H1 (cell line): ENCODE data around the gene EXOSC7. TPM values are rescaled to one million over a fixed set of nuclear protein-coding genes. Genes with fewer than 3 reads are reported as not detected.

Source experiments
- CTCF ChIA-PET: fragments of 300-600 bp; sonication (Branson Sonifier 250); formaldehyde crosslinking; loops from one replicate; lab custom pipeline; 2021; ENCODE audit not compliant: partially characterized antibody; lab: Charles Lee
- POLR2A ChIA-PET: fragments of 300-600 bp; sonication (Branson Sonifier 250); formaldehyde crosslinking; loops from one replicate; lab custom pipeline; 2021; ENCODE audit warnings: inconsistent platforms; ENCODE audit not compliant: partially characterized antibody; lab: Charles Lee
- DNase-seq, 2 experiments: peaks; one replicate each; pipeline versions ENCODE4 v3.0.0 to v3.0.0-alpha.2; 2010 to 2022; ENCODE audit warnings: low spot score in 2 of 2, low read depth in 1 of 2, mixed read lengths in 1 of 2
- FAIRE-seq: peaks from 2 replicates; lab custom pipeline; 2011; peaks lifted over from hg19 to GRCh38; lab: Jason Lieb, UNC
- H2AFZ ChIP-seq: 2 replicates; pipeline ENCODE4 v1.8.1; 2012; ENCODE audit warnings: low read length, inconsistent platforms
- H2AK5ac ChIP-seq: 2 replicates; pipeline ENCODE4 v1.6.1; 2013; ENCODE audit warnings: low read depth, low read length
- H2BK120ac ChIP-seq: replicated peaks from 2 replicates; pipeline ENCODE3; 2013; ENCODE audit warnings: low read depth, low read length, inconsistent platforms
- H2BK12ac ChIP-seq: 2 replicates; pipeline ENCODE4 v1.6.1; 2013; ENCODE audit warnings: low read depth, low read length
- H2BK15ac ChIP-seq: 2 replicates; pipeline ENCODE4 v1.6.1; 2013; ENCODE audit warnings: low read length
- H2BK20ac ChIP-seq: 2 replicates; pipeline ENCODE4 v1.6.1; 2013; ENCODE audit warnings: low read length
- H2BK5ac ChIP-seq: 2 replicates; pipeline ENCODE4 v1.6.1; 2013; ENCODE audit warnings: low read depth, low read length
- H3K14ac ChIP-seq: 2 replicates; pipeline ENCODE4 v1.6.1; 2013; ENCODE audit warnings: inconsistent platforms; ENCODE audit not compliant: insufficient read length
- H3K18ac ChIP-seq: 2 replicates; pipeline ENCODE4 v1.6.1; 2013; ENCODE audit warnings: low read length; ENCODE audit errors: extremely low read depth
- H3K23ac ChIP-seq: 2 replicates; pipeline ENCODE4 v1.6.1; 2013; ENCODE audit warnings: inconsistent platforms; ENCODE audit not compliant: insufficient read length
- H3K23me2 ChIP-seq: 2 replicates; pipeline ENCODE4 v1.6.1; 2013; ENCODE audit warnings: low read depth, low read length
- H3K27ac ChIP-seq: 2 replicates; pipeline ENCODE4 v1.6.1; 2011; ENCODE audit warnings: low read depth, low read length, inconsistent platforms
- H3K27me3 ChIP-seq, 4 experiments: replicated peaks in 1 of 4; 1 replicate in 1 of 4; 2 replicates in 3 of 4; pipeline versions ENCODE4 v1.6.1 to v1.8.1; 2011 to 2013; ENCODE audit warnings: low read length in 3 of 4, mild to moderate bottlenecking in 3 of 4, inconsistent platforms in 2 of 4, mixed read lengths in 2 of 4, moderate library complexity in 1 of 4; ENCODE audit not compliant: control insufficient read depth in 3 of 4, insufficient read depth in 3 of 4; ENCODE audit errors: extremely low read depth in 1 of 4
- H3K36me3 ChIP-seq, 4 experiments: 2 replicates each; pipeline versions ENCODE4 v1.6.1 to v1.8.1; 2011 to 2013; ENCODE audit warnings: mild to moderate bottlenecking in 4 of 4, low read length in 3 of 4, moderate library complexity in 2 of 4, control low read depth in 1 of 4, inconsistent platforms in 1 of 4; ENCODE audit not compliant: insufficient read depth in 4 of 4, control insufficient read depth in 2 of 4
- H3K4ac ChIP-seq: replicated peaks from 2 replicates; pipeline ENCODE3; 2013; ENCODE audit warnings: low read length, low read depth, mixed read lengths, inconsistent platforms; ENCODE audit not compliant: insufficient read length
- H3K4me1 ChIP-seq, 4 experiments: replicated peaks in 1 of 4; 1 replicate in 1 of 4; 2 replicates in 3 of 4; pipeline versions ENCODE4 v1.6.1 to v1.8.1; 2011 to 2013; ENCODE audit warnings: low read length in 3 of 4, inconsistent platforms in 2 of 4, mixed read lengths in 1 of 4; ENCODE audit not compliant: insufficient read depth in 4 of 4, control insufficient read depth in 3 of 4
- H3K4me2 ChIP-seq, 2 experiments: 2 replicates each; pipeline versions ENCODE4 v1.6.1 to v1.8.1; 2011 to 2013; ENCODE audit warnings: low read depth in 2 of 2, low read length in 2 of 2, control low read depth in 1 of 2, inconsistent platforms in 1 of 2, mild to moderate bottlenecking in 1 of 2; ENCODE audit not compliant: insufficient read depth in 1 of 2
- H3K4me3 ChIP-seq, 4 experiments: fragments of 200-600, 300-600 bp in 1 of 4; sonication (generic), shearing (Covaris generic), sonication (Bioruptor Twin) in 1 of 4; 2 replicates each; pipeline versions ENCODE4 v1.5.1 to v1.8.1; 2011 to 2016; ENCODE audit warnings: low read length in 4 of 4, low read depth in 3 of 4, control low read depth in 2 of 4, inconsistent platforms in 2 of 4, mild to moderate bottlenecking in 2 of 4, mixed read lengths in 1 of 4, moderate library complexity in 1 of 4; ENCODE audit not compliant: insufficient read depth in 2 of 4; ENCODE audit errors: extremely low read depth in 1 of 4
- H3K56ac ChIP-seq: replicated peaks from 2 replicates; pipeline ENCODE3; 2013; ENCODE audit warnings: low read depth, mild to moderate bottlenecking, mixed read lengths, low read length, inconsistent platforms; ENCODE audit not compliant: insufficient read length
- H3K79me1 ChIP-seq: 2 replicates; pipeline ENCODE4 v1.6.1; 2013; ENCODE audit warnings: low read depth, low read length, control low read depth
- H3K79me2 ChIP-seq, 2 experiments: 2 replicates each; pipeline versions ENCODE4 v1.6.1 to v1.8.1; 2012 to 2013; ENCODE audit warnings: low read length in 2 of 2, mild to moderate bottlenecking in 2 of 2, inconsistent platforms in 1 of 2; ENCODE audit not compliant: insufficient read depth in 2 of 2, control insufficient read depth in 1 of 2
- H3K9ac ChIP-seq, 4 experiments: replicated peaks in 1 of 4; 1 replicate in 1 of 4; 2 replicates in 3 of 4; pipeline versions ENCODE4 v1.6.1 to v1.8.1; 2011 to 2013; ENCODE audit warnings: low read depth in 3 of 4, low read length in 3 of 4, control low read depth in 2 of 4, mild to moderate bottlenecking in 2 of 4, moderate library complexity in 2 of 4, inconsistent platforms in 1 of 4; ENCODE audit errors: extremely low read depth in 1 of 4
- H3K9me3 ChIP-seq, 2 experiments: 2 replicates each; pipeline versions ENCODE4 v1.6.1 to v1.8.1; 2012 to 2013; ENCODE audit warnings: mild to moderate bottlenecking in 2 of 2, moderate library complexity in 2 of 2, control low read depth in 1 of 2, inconsistent platforms in 1 of 2, low read depth in 1 of 2, low read length in 1 of 2, mixed read lengths in 1 of 2; ENCODE audit not compliant: insufficient read depth in 2 of 2
- H4K20me1 ChIP-seq, 2 experiments: replicated peaks in 1 of 2; 2 replicates each; pipeline versions ENCODE3 to v1.8.1; 2011 to 2013; ENCODE audit warnings: inconsistent platforms in 2 of 2, low read length in 2 of 2, mild to moderate bottlenecking in 1 of 2; ENCODE audit not compliant: insufficient read depth in 2 of 2, control insufficient read depth in 1 of 2
- H4K5ac ChIP-seq: 2 replicates; pipeline ENCODE4 v1.6.1; 2013; ENCODE audit warnings: low read length, low read depth, mixed read lengths, inconsistent platforms; ENCODE audit not compliant: insufficient read length
- H4K8ac ChIP-seq: 2 replicates; pipeline ENCODE4 v1.8.0; 2013; ENCODE audit warnings: mild to moderate bottlenecking, moderate library complexity, low read length, inconsistent platforms; ENCODE audit not compliant: insufficient read depth; ENCODE audit errors: extremely low read depth
- H4K91ac ChIP-seq: replicated peaks from 2 replicates; pipeline ENCODE3; 2013; ENCODE audit warnings: low read length, mixed read lengths, inconsistent platforms; ENCODE audit not compliant: insufficient read length
- ATF2 ChIP-seq: IDR thresholded peaks from 2 replicates; pipeline ENCODE4 v1.6.1; 2012; ENCODE audit warnings: low read length, inconsistent platforms
- CBX8 ChIP-seq: fragments of 300-800, 300-1000 bp; sonication (generic); IDR thresholded peaks from 2 replicates; pipeline ENCODE4 v1.7.1; 2016; ENCODE audit warnings: low read depth, low read length, borderline replicate concordance
- CREB1 ChIP-seq: IDR thresholded peaks from 2 replicates; pipeline ENCODE4 v1.6.1; 2012; ENCODE audit warnings: inconsistent platforms
- KDM4A ChIP-seq: IDR thresholded peaks from one replicate; pipeline ENCODE4 v1.7.1; 2012; ENCODE audit warnings: low read depth, mild to moderate bottlenecking, moderate library complexity, low read length, inconsistent platforms; ENCODE audit not compliant: severe bottlenecking
- KDM5A ChIP-seq: fragments of 200-600 bp; IDR thresholded peaks from 2 replicates; pipeline ENCODE4 v1.7.1; 2012; ENCODE audit warnings: mild to moderate bottlenecking, low read length, inconsistent platforms, mixed read lengths
- RNF2 ChIP-seq: fragments of 200-900, 300-1000 bp; sonication (generic); IDR thresholded peaks from 2 replicates; pipeline ENCODE4 v1.7.1; 2016; ENCODE audit warnings: borderline replicate concordance, low read depth, mild to moderate bottlenecking, antibody characterized with exemption, low read length; ENCODE audit not compliant: poor library complexity, severe bottlenecking; ENCODE audit errors: missing control alignments
- SP2 ChIP-seq: IDR thresholded peaks from 2 replicates; pipeline ENCODE4 v1.6.1; 2012; ENCODE audit warnings: mild to moderate bottlenecking, low read length, inconsistent platforms
- SP4 ChIP-seq: IDR thresholded peaks from 2 replicates; pipeline ENCODE4 v1.6.1; 2012; ENCODE audit warnings: low read length, inconsistent platforms
- TBP ChIP-seq: IDR thresholded peaks from 2 replicates; pipeline ENCODE4 v1.6.1; 2011; ENCODE audit warnings: low read depth, low read length, improper control_type of control experiment
- USF2 ChIP-seq: IDR thresholded peaks from 2 replicates; pipeline ENCODE4 v1.6.1; 2011; ENCODE audit warnings: low read length, improper control_type of control experiment
- WGBS, 2 experiments: shearing (Covaris generic) in 1 of 2; methylation state at CpG; one replicate each; pipeline versions ENCODE4 v1.1.6 to v1.1.7; 2013 to 2015; ENCODE audit warnings: low lambda C conversion rate in 2 of 2, mixed read lengths in 2 of 2, inconsistent platforms in 1 of 2, low coverage in 1 of 2, missing lambda C conversion rate in 1 of 2; ENCODE audit not compliant: insufficient replicate concordance in 2 of 2, insufficient coverage in 1 of 2, insufficient read length in 1 of 2; ENCODE audit errors: extremely low coverage in 1 of 2, missing lambda C conversion rate in 1 of 2; 5-methylcytosine and 5-hydroxymethylcytosine counted together
- polyA plus RNA-seq, 7 experiments: library from polyadenylated mRNA; depleted of rRNA in 3 of 7; stranded (reverse) in 5 of 7; unstranded in 2 of 7; fragments of >200 nt in 5 of 7; fragments of 200-250 nt in 2 of 7; gene quantifications; 1 replicate in 5 of 7; 2 replicates in 1 of 7; 4 replicates in 1 of 7; pipeline versions ENCODE4 v1.2.1 to v1.2.3, GENCODE V29; 2011 to 2013; ENCODE audit warnings: missing spikeins in 2 of 7, mixed read lengths in 2 of 7
- total RNA-seq: library from RNA; stranded (reverse); fragmentation: NEBNext Ultra II Directional; extraction: Animal tissue kit (Norgen Biotek cat#: 25700); gene quantifications from 2 replicates; pipeline ENCODE4 v1.2.1, GENCODE V29; 2021

Gene EXOSC7
- total and polyA plus RNA-seq, 2 of the 8 experiments (the other 6 are each of a cell fraction or from before 2014, with no cell fraction given), result 92.7 to 94.5 TPM

GRCh38 chr3:44950275-44950734, 25.7 kb upstream of the EXOSC7 start:
- Histone ChIP-seq H3K27ac (no peak overlapping the region), H3K9me3 (no peaks in the 10 kb centered on the region), H4K20me1 (peaks cover 3 to 11% of the 10 kb centered on the region in 2 experiments), H2BK20ac (no peak overlapping the region), H3K4me2 (0 out of 4 replicates have a peak overlapping the region, but pooled peaks of 1 of the 2 experiments have one; percentile 29), H2BK15ac (no peak overlapping the region), H4K91ac (no peak overlapping the region), H3K4ac (no peak overlapping the region), H2AFZ (no peak overlapping the region), H3K56ac (no peak overlapping the region), H2AK5ac (no peak overlapping the region), H3K27me3 (no peaks in the 10 kb centered on the region), H3K9ac (no peak overlapping the region), H2BK12ac (no peak overlapping the region), H3K23ac (no peak overlapping the region), H3K79me2 (peaks cover 4 to 16% of the 10 kb centered on the region in 2 experiments; a peak in 2 of 4 replicates), H3K4me1 (peaks cover 0 to 5% (median 2%) of the 10 kb centered on the region in 4 experiments; a peak in 3 of 7 replicates), H3K79me1 (peaks cover 12% of the 10 kb centered on the region), H3K4me3 (no peak overlapping the region), H3K36me3 (peaks cover 0 to 6% (median 0%) of the 10 kb centered on the region in 4 experiments; a peak in 2 of 8 replicates), H4K8ac (no peak overlapping the region), H3K18ac (no peak overlapping the region), H2BK5ac (no peak overlapping the region), H3K14ac (no peak overlapping the region), H3K23me2 (no peaks in the 10 kb centered on the region), H4K5ac (no peak overlapping the region), H2BK120ac (no peak overlapping the region)
- 75% methylated on average over 2 of the region's 2 CpGs; no CpG with 5 or more reads in 1 of the 2 experiments for WGBS, 2 experiments
- DNase-seq (peak in 1 of 2 experiments; percentile 10), FAIRE-seq (no peak)
- ChIA-PET POLR2A (interaction anchor here (0.8 to 0.9 kb wide), 2 partner anchors 24 kb away, joined by 3 read pairs; no protein-coding TSS in a partner anchor), CTCF (interaction anchor here (0.6 to 1.3 kb wide), 5 partner anchors 13 to 39 kb away, joined by 3 to 4 read pairs (median 3); no protein-coding TSS in a partner anchor)
- no peak for TF ChIP-seq ATF2
- no peak for TF ChIP-seq CREB1
- TF ChIP-seq SP4, result no peak
- no peak for TF ChIP-seq TBP
- no peak for TF ChIP-seq RNF2
- TF ChIP-seq CBX8, result no peak
- no peak for TF ChIP-seq KDM4A
- no peak for TF ChIP-seq KDM5A
- no peak for TF ChIP-seq SP2
- TF ChIP-seq USF2, result no peak
